ENCODE results near the gene RASGRF2.

GRCh38 chr5:81021951-81022687, 62.0 kb downstream of the RASGRF2 start:
- TF ChIP-seq CTCF (IDR thresholded peaks at IDR 0.05; ENCODE audit: low read depth, low read length) (no peak), MYC (IDR thresholded peaks at IDR 0.05; ENCODE audit: low read depth, low read length) (no peak), POLR2A (IDR thresholded peaks at IDR 0.05; ENCODE audit: extremely low read depth, insufficient read length) (no peak), MAX (IDR thresholded peaks at IDR 0.05; ENCODE audit: low read depth, low read length) (no peak)
